NCI-H82 treated with DMSO at 0.1 percent for 48 hours (cell line): ENCODE data around the gene RUVBL2.

Experiments
- DNase-seq: peaks from one replicate; lab custom pipeline; 2025; ENCODE audit not compliant: unreplicated experiment; lab: John Stamatoyannopoulos, UW

Gene RUVBL2

DNA sequence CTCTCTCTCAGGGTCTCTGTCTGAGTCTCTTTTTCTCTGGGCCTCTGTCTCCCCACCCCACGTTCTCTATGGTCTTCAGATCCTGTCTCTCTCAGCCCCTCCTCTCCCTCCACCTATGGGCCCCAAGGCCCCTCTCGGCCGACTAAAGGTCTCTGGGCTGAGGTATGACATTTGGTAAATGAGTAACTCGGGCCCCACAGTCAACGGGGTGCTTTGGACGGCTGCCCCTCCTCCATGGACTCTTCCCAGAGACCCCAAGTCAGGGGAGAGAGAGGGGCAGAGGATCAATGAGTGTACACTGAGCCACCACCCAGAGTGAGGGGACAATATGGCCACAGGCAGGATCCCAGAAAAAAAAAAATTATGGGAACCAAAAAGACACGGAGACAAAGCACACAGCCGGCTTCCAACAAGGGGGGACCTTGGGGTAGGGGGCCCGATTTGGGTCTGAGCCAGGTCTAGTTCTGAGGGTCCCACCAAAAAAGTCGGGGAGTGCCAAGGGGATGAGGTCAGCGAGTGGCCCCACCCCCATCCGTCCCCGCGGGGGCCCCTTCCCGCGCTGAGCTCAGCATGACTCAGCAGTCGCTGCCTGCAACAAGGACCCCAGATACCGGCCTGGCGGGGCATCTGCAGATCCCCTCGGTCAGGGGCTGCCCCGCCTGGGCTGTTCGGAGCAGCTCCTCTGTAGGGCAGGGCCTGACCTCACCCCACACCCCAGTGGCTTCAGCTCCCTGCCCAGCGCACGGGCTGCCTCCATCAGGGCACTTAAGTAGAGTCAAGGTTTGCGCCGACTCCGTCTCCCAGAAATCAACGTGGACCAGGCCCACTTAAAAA, 30.1 kb upstream of the RUVBL2 start:
- DNase-seq: no peak

DNA sequence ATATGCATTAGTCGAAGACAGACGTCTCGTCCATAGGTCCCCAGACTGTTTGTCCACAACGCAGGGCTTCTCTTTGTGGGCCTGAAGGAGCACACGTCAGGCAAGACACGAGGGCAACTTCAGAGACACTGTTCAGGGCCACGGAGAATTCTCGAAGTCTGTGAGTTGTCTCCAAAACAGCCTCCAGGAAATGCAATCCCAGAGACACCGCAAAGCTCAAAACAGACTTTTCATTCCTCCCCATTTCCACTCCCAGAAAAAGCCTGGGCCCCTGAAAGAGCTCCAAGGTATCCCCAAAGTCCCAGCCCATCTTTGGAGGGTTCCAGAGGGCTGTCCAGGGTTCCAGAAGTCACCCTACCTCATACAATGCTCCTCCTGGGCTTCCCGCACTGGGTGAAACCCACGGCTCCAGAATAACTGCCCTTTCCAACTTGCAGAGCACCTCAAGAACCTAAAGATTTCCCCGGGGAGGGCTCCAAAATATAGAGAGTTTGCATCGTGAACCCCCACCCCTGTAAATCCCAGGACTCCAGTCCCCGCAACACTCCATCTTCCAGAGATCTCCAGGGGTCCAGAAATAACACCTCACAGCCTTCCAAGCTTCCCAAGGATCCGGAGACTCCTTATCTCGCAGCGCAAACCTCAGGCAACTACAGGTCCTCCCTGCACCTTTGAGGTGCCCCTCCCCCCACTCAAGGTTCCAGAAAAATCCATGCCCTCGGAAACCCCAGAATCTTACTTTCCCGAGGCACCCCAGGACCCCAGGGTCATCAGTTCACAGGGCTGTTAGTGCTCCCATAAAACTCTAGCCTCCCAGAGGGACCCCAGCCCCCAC, 29.3 kb upstream of the RUVBL2 start:
- no peak for DNase-seq

DNA sequence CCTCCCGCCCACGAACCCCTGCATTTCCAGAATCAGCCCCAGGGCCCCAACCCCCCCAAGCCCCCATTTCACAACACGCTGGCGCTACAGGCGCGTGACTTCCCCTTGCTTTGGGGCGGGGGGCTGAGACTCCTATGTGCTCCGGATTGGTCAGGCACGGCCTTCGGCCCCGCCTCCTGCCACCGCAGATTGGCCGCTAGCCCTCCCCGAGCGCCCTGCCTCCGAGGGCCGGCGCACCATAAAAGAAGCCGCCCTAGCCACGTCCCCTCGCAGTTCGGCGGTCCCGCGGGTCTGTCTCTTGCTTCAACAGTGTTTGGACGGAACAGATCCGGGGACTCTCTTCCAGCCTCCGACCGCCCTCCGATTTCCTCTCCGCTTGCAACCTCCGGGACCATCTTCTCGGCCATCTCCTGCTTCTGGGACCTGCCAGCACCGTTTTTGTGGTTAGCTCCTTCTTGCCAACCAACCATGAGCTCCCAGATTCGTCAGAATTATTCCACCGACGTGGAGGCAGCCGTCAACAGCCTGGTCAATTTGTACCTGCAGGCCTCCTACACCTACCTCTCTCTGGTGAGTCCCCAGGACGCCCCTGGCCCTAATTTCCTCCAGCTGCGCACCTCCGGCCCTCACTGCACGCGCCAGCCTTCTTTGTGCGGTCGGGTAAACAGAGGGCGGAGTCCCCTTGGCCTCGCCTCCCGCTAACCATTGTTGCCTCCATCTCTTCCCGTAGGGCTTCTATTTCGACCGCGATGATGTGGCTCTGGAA, 28.5 kb upstream of the RUVBL2 start, which contains the start of gene FTL:
Gene FTL, plus strand, starts transcription at position 270 of the 766 bp plus-strand sequence. Its CDS starts 199 bp downstream, at position 469.
- DNase-seq: peak; percentile 90

DNA sequence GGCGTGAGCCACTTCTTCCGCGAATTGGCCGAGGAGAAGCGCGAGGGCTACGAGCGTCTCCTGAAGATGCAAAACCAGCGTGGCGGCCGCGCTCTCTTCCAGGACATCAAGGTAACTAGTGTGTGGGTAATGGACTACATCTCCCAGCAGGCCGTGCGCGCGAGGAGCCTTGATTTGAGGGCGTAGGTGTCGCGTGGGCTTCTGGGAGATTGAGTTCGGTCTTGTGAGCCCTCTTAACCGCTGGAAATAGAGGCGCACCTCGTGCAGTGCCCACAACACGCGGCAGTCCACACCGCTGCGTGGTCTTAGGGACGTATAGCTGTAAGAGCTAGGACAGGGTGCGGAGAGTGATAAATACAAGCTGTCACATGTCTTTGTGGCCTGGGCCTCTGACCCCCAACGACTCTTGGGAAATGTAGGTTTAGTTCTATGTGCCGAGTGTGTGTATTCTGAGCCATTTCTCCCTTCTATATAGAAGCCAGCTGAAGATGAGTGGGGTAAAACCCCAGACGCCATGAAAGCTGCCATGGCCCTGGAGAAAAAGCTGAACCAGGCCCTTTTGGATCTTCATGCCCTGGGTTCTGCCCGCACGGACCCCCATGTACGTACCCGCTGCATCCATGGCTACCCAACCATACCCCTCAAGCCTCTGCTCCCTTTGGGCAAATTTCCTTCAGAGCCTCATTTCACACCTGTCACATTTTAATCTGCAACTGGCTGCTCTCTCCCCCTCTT, 27.7 kb upstream of the RUVBL2 start:
- DNase-seq: peak; percentile 71

DNA sequence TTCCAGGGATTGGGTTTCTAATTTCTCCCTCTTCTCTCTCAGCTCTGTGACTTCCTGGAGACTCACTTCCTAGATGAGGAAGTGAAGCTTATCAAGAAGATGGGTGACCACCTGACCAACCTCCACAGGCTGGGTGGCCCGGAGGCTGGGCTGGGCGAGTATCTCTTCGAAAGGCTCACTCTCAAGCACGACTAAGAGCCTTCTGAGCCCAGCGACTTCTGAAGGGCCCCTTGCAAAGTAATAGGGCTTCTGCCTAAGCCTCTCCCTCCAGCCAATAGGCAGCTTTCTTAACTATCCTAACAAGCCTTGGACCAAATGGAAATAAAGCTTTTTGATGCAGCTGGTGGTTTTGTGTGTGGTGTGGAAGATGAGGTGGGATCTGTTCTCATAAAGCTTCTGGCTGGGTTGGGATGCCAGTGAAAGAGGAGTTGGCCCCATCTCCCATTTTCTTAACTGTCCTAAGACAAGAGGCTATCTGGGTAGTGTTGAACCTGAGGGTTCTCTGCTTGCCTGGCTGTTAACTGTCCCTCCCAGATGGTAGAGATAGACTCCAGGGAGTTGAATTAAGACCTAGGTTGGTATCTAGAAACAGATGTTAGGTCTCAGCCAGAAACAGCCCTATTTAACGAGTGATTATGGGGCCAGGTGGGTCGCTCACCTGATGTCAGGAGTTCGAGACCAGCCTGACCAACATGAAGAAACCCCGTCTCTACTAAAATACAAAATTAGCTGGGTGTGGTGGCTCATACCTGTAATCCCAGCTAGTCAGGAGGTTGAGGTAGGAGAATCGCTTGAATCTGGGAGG, 26.9 kb upstream of the RUVBL2 start:
- no peak for DNase-seq

DNA sequence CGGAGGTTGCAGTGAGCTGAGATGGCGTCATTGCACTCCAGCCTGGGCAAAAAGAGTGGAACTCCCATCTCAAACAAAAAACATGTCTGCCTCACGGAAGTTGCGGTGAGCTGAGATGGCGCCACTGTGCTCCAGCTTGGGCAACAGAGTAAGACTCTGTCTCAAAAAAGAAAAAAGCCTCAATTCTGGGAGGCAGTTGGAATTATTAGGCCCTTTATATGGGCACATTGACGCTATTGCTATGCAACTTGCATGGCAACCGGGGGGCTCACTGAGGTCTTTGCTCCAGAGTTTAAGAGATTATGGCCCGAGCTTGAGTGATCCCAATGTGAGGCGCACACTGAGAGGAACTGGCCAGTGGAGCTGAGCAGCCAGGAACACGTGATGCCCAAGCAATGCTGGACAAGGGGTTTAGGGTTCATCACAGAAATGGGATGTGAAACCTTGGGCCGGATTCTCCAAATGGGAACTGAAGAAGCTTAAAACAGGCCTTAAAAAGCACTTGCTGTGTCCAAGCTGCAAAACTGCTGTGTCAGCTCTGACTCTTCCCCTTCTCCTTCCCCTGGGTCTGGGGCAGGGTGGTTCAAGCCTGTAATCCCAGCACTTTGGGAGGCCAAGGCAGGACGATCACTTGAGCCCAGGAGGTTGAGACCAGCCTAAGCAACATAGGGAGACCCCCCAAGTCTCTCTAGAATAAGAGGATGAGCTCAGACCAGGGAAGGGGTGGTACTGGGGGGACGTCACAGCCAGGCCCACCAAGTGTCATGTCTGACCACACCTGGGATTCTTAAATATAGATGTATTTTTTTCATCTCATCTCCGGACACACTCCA, 26.1 kb upstream of the RUVBL2 start:
- DNase-seq: no peak

DNA sequence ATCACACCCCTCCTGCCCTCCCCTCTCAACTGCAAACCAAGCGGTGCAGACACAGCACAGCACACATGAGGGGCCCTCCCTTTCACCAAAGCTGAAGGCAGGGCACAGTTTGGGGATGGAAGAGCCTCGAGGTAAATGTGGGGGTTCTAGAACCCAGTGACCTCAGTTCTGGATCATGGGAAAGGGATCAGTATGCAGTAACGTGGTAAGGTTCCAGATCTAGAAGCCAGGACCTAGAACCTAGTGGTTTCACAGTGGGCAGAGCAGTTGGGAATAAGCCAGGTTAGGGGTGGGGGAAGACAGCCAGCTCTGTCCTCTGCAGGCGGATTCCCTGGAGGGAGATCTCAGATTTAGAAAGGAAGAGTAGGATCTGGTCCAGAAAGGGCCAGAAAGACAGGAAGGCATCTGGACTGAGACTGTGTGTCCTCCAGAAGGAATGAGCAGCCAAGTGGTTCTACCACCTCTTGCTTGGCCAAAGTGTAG, 25.5 kb upstream of the RUVBL2 start:
- DNase-seq: no peak

DNA sequence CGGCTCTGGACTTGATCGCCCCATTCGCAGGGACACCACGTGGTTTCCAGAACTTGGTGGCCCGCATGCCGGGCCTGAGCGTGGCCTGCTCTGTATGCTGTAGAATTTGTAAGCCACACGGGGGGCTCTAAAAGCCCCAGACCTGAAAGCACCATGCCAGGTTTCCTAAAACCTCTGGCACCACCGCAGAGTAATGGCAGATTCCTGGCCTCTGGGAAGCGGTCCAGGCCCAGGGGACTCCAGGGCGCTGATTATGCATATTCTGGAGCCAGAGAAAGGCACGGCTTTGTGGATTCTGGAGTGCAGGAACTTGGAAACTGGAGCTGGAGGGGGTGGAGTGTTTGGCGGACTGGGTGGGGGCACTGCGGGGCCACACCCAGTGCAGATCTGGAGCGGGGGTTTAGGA, 24.9 kb upstream of the RUVBL2 start:
- no peak for DNase-seq

DNA sequence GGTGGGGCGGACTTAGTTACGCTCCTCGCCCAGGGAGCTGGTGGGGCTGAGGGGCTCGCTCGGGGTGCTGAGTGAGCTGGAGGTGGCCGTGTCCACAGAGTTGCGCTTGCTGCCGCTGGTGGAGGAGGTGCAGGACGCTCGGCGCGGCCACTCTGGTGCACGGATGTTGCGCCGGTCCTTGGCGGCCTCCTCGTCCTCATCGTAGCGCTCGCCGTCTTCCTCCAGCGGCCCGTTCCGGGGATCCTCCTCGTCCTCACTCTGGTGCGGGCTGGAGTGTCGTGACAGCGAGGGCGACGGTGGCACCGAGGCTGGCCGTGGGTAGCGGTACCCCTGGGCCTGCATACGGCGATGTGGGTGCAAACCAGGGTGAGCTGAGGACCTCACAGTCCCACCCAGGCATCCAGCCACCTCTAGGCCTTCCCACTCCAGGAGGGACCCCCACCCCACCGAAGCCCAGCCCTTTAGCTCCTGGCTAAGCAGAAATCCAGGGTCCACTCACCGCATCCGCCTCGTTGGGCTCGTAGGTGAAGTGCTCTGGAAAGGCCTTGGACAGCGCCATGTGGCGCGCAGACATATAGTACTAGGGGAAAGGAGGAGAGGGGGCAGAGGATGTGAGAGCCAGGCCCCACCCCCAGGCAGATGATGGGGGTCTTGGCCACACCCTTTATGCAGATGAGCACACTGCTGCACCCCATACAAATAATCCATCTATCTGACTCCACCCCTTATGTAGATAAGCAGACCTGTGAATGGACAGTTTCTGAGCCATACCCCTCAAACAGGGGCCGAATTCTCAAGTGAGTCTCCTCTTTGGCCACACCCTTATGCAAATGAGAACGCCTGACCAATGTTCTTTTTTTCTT, 24.2 kb upstream of the RUVBL2 start:
- DNase-seq: peak; percentile 51

DNA sequence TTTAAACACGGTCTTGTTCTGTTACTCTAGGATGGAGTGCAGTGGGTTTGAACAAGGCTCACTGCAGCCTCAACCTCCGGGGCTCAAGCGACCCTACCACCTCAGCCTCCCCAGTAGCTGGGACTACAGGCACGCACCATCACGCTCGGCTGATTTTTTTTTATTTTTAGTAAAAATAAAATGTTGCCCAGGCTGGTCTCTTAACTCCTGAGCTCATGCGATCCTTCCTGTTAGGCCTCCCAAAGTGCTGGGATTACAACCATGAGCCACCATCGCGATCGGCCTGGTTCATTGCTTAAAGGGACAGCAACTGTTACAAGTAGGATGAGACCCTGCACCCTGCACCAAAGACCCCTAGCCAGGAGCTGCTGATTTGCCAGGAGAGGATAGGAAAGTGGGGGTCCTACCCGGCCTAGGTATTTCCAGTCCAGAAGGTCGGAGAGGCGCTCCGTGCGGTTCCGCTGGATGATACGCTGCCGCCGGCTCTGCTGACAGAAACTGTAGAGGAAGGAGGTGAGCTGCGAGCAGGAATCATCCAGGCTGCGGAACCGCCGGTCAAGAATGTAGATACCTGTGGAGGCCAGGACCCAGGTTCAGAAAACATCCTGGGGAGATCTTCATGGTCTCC, 23.4 kb upstream of the RUVBL2 start:
- no peak for DNase-seq

DNA sequence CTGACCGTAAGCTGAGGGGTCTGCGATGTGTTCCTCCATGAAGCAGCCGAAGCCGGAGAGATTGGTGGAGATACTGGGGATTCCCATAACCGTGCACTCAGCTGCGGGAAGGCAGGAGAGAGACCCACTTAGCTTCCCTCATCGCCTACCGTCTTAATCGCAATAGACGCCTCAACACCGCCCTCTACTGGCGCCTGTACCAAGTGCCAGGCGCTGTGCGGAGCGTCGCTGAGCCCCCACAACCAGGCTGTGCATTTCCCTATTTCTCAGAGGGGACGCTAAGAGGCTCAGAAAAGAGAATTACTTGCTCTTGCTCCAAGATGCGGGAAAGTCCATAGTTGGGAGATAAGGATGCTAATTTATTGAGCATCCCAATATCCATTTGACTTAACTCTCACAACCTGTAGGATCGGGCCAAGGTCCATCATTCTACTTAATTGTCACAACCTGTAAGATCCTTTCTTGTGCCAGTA, 22.7 kb upstream of the RUVBL2 start:
- DNase-seq: peak; percentile 62

DNA sequence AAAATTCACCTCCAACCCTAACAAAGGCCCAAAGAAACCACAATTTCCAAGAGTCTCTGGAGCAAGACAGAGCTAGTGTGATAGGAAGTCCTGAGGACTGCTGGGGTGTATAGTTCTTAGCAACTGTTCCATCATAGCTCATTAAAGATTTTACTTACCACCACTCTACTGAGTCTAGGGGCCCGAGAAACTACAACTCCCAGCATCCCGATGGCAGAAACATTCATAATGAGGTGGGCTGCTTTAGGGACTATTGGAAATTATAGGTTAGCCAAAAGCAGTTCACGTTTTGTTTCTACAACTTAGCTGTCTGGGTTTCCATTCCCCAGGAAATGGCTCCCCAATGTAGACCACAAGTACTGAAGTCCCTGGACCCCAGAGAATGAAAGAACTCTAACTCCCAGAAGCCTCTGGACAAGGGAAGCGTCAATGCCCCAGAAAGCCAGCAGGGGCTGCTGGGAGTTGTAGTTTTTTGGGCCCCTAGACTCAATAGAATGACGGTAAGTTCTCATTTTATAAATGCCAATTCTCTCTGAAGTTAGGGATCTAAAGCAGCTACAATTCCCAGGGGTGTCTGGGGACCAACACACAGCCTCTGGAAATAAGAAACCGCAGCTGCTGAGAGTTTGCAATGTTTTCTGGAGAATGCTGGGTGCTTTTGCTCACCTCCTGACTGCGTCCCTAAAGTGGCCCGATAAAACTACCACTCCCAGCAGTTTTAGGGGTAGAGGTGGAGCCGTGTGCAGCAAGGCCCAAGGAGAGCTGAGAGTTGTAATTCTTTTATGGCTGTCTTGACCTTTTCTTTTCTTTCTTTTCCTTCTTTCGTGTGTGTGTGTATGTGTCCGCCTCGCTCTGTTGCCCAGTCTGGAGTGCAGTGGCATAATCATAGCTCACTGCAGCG, 17.5 kb upstream of the RUVBL2 start:
- DNase-seq: no peak

DNA sequence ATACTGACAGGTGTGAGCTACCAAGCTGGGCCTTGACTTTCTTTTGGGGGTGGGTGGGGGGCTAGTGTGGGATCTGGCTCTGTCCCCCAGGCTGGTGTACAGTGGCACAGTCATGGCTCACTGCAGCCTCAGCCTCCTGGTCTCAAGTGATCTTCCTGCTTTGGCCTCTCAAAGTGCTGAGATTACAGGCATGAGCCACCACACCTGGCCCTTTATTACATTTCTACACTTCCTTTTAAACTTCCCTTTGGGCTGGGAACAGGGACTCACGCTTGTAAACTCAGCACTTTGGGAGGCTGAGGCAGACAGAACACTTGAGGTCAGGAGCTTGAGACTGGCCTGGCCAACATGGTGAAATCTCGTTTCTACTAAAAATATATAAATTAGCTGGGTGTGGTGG, 16.6 kb upstream of the RUVBL2 start:
- DNase-seq: no peak

DNA sequence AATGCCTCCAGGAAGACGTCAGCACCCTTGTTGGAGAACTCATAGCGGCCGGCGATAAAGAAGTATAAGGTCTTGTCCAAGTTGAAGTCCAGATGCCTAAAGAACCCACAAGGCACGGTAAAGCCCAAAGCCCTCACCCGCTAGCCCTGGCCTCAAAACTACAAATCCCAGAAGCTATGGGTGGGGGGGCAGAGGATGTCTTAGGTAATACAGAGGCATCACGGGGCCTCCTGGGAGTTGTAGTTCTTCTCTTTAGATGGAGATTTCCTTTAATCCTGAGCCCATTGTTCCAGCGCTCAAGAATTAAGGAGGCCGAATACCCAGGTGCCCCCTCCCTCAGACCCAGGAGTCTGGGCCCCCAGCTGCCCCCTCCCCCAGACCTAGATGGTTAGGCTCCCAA, 11.4 kb upstream of the RUVBL2 start:
- DNase-seq: no peak

DNA sequence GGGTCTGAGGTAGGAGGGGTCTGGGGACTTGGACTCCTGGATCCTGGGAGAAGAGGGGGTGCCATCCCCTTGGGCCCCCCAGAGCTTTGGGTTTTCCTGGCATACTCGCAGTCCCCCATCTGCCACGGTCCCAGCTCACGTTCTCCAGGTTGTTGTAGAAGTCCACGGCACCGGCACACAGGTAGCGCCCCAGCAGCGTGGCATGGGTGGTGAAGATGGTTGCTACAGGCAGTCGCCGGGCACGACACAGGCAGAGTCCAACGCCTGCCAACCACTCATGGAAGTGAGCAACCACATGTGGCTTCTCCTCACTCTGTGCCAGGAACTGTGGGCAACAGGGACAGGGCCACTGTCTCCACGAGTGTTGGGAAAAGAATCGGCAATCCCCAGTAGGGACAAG, 8.0 kb upstream of the RUVBL2 start:
- no peak for DNase-seq

DNA sequence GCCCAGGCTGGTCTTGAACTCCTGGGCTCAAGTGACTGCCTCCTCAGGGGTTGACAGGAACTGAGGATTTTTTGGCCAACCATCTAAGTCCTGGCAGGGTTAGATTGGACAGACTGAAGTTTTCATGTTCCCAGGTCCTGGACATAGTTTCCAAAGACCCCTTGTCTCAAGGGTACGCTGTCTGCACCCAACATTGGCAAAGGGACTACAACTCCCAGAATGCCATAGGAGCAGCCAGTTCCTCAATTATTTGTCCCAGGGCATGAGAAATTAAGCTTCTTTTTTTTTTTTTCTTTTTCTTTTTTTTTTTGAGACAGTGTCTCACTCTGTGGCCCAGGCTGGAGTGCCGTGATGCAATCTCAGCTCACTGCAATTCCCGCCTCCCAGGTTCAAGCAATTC, 7.5 kb upstream of the RUVBL2 start:
- no peak for DNase-seq
